ENCODE measurements around the gene NTN1.

NTN1 gene

DNA sequence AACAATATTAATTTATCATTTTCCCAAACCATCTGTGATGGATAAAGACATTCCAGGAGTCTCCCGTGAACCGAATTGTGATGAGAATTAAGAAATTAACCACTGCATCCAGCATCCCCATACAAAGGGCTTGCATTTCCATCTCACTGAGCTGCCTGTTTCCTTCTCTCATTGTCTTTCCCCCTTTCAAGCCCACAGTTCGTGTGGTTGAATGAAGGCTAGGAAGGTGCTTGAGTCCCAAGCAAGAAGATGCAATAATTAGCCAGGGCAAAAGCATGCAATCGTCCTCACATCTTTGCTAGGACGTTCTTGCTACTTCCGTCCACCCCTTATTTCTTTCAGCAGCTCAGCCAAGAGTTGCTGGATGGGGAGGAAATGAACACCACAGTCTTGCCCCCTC, 146.1 kb downstream of the NTN1 start:
- Histone ChIP-seq H3K9me3 (ENCODE audit: insufficient read depth, low read length) (no peaks in the 10 kb centered on the region), H3K4me3 (ENCODE audit: insufficient read depth, low read length, poor library complexity, severe bottlenecking) (no peak overlapping the region), H2AFZ (ENCODE audit: low read depth, low read length, severe bottlenecking) (no peak overlapping the region), H4K20me1 (ENCODE audit: low read depth, low read length) (no peaks in the 10 kb centered on the region), H3K36me3 (ENCODE audit: low read length) (no peaks in the 10 kb centered on the region), H3K9ac (ENCODE audit: low read length) (no peak overlapping the region), H3K79me2 (ENCODE audit: insufficient read depth, low read length) (no peaks in the 10 kb centered on the region), H3K27me3 (ENCODE audit: low read length) (no peaks in the 10 kb centered on the region), H3F3A (ENCODE audit: insufficient read depth) (no peaks in the 10 kb centered on the region), H3K4me2 (ENCODE audit: low read depth, low read length, poor library complexity, severe bottlenecking) (no peak overlapping the region), H3K9me2 (replicated peaks; ENCODE audit: insufficient read depth, low read length) (no peaks in the 10 kb centered on the region), H3K27ac (ENCODE audit: low read depth, low read length) (no peak overlapping the region)
- TF ChIP-seq EZH2phosphoT487 (conservative IDR thresholded peaks at IDR 0.05; ENCODE audit: low read length) = no peak
- TF ChIP-seq, protein P1, sequence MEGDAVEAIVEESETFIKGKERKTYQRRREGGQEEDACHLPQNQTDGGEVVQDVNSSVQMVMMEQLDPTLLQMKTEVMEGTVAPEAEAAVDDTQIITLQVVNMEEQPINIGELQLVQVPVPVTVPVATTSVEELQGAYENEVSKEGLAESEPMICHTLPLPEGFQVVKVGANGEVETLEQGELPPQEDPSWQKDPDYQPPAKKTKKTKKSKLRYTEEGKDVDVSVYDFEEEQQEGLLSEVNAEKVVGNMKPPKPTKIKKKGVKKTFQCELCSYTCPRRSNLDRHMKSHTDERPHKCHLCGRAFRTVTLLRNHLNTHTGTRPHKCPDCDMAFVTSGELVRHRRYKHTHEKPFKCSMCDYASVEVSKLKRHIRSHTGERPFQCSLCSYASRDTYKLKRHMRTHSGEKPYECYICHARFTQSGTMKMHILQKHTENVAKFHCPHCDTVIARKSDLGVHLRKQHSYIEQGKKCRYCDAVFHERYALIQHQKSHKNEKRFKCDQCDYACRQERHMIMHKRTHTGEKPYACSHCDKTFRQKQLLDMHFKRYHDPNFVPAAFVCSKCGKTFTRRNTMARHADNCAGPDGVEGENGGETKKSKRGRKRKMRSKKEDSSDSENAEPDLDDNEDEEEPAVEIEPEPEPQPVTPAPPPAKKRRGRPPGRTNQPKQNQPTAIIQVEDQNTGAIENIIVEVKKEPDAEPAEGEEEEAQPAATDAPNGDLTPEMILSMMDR (IDR thresholded peaks at IDR 0.05; ENCODE audit: insufficient read depth, low read length, poor library complexity, severe bottlenecking) = no peak

DNA sequence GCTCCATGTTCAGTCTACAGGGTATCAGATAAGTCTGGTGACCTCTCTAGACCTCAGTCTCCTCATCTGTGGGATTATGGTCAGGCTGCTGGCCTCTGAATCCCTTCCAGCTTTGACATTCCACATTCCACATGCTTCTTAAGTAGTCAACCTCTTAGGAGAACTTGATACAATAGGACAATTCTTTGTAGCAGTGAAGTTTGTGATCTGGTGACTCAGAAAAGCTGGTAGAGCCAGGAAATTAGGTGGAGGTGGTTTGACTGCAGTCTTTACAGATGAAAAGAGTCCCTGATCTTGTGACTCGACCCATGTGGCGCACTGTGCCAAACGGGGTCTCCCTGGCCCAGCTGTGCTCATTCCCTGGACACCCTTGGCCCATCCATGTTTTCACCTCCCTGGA, 147.8 kb downstream of the NTN1 start:
- H4K20me1 ChIP-seq (ENCODE audit: low read depth, low read length) = no peaks in the 10 kb centered on the region
- H3K9me3 ChIP-seq (ENCODE audit: insufficient read depth, low read length) = no peaks in the 10 kb centered on the region
- no peak overlapping the region for H2AFZ ChIP-seq (ENCODE audit: low read depth, low read length, severe bottlenecking)
- H3K9ac ChIP-seq (ENCODE audit: low read length) = no peak overlapping the region
- no peaks in the 10 kb centered on the region for H3F3A ChIP-seq (ENCODE audit: insufficient read depth)
- no peaks in the 10 kb centered on the region for H3K36me3 ChIP-seq (ENCODE audit: low read length)
- no peak overlapping the region for H3K4me2 ChIP-seq (ENCODE audit: low read depth, low read length, poor library complexity, severe bottlenecking)
- no peaks in the 10 kb centered on the region for H3K79me2 ChIP-seq (ENCODE audit: insufficient read depth, low read length)
- no peaks in the 10 kb centered on the region for H3K9me2 ChIP-seq (replicated peaks; ENCODE audit: insufficient read depth, low read length)
- TF ChIP-seq EZH2phosphoT487 (conservative IDR thresholded peaks at IDR 0.05; ENCODE audit: low read length) = no peak
- TF ChIP-seq, protein P1 (IDR thresholded peaks at IDR 0.05; ENCODE audit: insufficient read depth, low read length, poor library complexity, severe bottlenecking) = no peak
- no peaks in the 10 kb centered on the region for H3K27me3 ChIP-seq (ENCODE audit: low read length)
- H3K4me3 ChIP-seq (ENCODE audit: insufficient read depth, low read length, poor library complexity, severe bottlenecking) = no peak overlapping the region
- no peak overlapping the region for H3K27ac ChIP-seq (ENCODE audit: low read depth, low read length)

DNA sequence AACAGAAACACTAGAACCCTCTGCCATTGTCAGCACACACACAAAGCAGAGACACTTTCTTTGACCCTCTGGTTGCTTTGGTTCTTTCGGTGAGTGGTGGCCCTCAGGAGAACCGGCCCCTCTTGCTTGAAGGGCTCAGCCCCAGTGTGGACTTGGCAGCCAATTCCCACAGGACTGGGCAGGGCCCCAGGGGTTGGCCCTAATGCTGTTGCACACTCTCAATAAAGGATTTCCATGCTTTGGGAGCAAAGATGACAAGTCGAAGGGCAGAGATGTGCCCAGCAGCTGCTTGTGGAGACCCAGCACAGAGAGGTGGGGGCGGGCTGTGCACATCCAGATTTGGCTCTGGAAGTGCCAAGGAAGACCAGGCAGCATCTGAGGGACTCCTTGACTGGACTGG, 149.0 kb downstream of the NTN1 start:
- Histone ChIP-seq H2AFZ (ENCODE audit: low read depth, low read length, severe bottlenecking) (no peak overlapping the region), H3K4me2 (ENCODE audit: low read depth, low read length, poor library complexity, severe bottlenecking) (no peak overlapping the region), H3K4me3 (ENCODE audit: insufficient read depth, low read length, poor library complexity, severe bottlenecking) (no peak overlapping the region), H3K9me3 (ENCODE audit: insufficient read depth, low read length) (no peaks in the 10 kb centered on the region), H3K27me3 (ENCODE audit: low read length) (no peaks in the 10 kb centered on the region), H3K9me2 (replicated peaks; ENCODE audit: insufficient read depth, low read length) (no peaks in the 10 kb centered on the region), H3K36me3 (ENCODE audit: low read length) (no peaks in the 10 kb centered on the region), H3K9ac (ENCODE audit: low read length) (no peak overlapping the region), H3K79me2 (ENCODE audit: insufficient read depth, low read length) (no peaks in the 10 kb centered on the region), H4K20me1 (ENCODE audit: low read depth, low read length) (no peaks in the 10 kb centered on the region), H3F3A (ENCODE audit: insufficient read depth) (no peaks in the 10 kb centered on the region), H3K27ac (ENCODE audit: low read depth, low read length) (no peak overlapping the region)
- TF ChIP-seq EZH2phosphoT487 (conservative IDR thresholded peaks at IDR 0.05; ENCODE audit: low read length) = no peak
- TF ChIP-seq, protein P1 (IDR thresholded peaks at IDR 0.05; ENCODE audit: insufficient read depth, low read length, poor library complexity, severe bottlenecking) = no peak

Measured in SU-DHL-6 (cell line).